Subcutaneous abdominal adipose tissue (tissue), 5 donors: ENCODE measurements around the gene KRT20.

Experiments
- H3K27ac ChIP-seq: one replicate; pipeline ENCODE4 v1.7.0; 2013; ENCODE audit warnings: low read depth, mild to moderate bottlenecking, inconsistent platforms, low read length, moderate library complexity
- H3K27me3 ChIP-seq, 5 donors: one replicate each; pipeline ENCODE4 v1.7.0; 2013; ENCODE audit warnings: low read length in 5 of 5, inconsistent platforms in 1 of 5; ENCODE audit not compliant: control insufficient read depth in 5 of 5, insufficient read depth in 4 of 5
- H3K36me3 ChIP-seq, 5 donors: one replicate each; pipeline ENCODE4 v1.7.0; 2013; ENCODE audit warnings: low read length in 5 of 5; ENCODE audit not compliant: control insufficient read depth in 5 of 5, insufficient read depth in 5 of 5
- H3K4me1 ChIP-seq, 5 donors: one replicate each; pipeline ENCODE4 v1.7.0; 2013; ENCODE audit warnings: low read length in 5 of 5, mild to moderate bottlenecking in 3 of 5, moderate library complexity in 1 of 5; ENCODE audit not compliant: control insufficient read depth in 5 of 5, insufficient read depth in 5 of 5
- H3K4me3 ChIP-seq, 5 donors: one replicate each; pipeline ENCODE4 v1.7.0; 2013; ENCODE audit warnings: low read length in 5 of 5, low read depth in 1 of 5
- H3K9ac ChIP-seq, 5 donors: one replicate each; pipeline ENCODE4 v1.7.0; 2013; ENCODE audit warnings: low read length in 5 of 5, mild to moderate bottlenecking in 4 of 5, moderate library complexity in 3 of 5
- H3K9me3 ChIP-seq, 5 donors: one replicate each; pipeline ENCODE4 v1.7.0; 2013; ENCODE audit warnings: low read length in 5 of 5; ENCODE audit not compliant: control insufficient read depth in 5 of 5
- donor health status: healthy.
- donor health status: healthy.
- donor health status: healthy.
- donor health status: healthy.
- donor health status: healthy.

KRT20 gene

DNA sequence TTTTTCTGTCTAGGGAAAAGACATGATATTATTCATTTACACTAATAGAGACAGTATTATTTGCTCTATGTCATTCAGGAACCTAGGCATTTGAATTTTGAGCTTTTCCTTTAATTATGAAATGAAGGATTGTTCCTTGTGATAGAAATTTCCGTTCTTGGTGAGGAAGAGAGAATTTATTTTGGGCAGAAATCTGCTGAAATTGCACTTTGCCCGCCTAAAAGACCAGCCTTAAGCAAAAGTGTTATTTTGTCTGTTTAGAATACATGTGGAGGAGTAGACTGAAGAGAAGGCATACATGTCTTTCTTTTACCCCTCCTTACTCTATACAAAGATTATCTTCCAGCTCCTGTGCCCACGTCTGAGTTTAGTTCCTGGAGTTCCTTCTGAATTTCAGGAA, 45.8 kb downstream of the KRT20 start:
- Histone ChIP-seq H3K27me3 (no peaks in the 10 kb centered on the region), H3K4me3 (no peak overlapping the region), H3K9me3 (no peaks in the 10 kb centered on the region), H3K4me1 (no peaks in the 10 kb centered on the region), H3K9ac (no peak overlapping the region), H3K27ac (no peak overlapping the region), H3K36me3 (peaks cover 7 to 14% (median 12%) of the 10 kb centered on the region in 5 donors)

DNA sequence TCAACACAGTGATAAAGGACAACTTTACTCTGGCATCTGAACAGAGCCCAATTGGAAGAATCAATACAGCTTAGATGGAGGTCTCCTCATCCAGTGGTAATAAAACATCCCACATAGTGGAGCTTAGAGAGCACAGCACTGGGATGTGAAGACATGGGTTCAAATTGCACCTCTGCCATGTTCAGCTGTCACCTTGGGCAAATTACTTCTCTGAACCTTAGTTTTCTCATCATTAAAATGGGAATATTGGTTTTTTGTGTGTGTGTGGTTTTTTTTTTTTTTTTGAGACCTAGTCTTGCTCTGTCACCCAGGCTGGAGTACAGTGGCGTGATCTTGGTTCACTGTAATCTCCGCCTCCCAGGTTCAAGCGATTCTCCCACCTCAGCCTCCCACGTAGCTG, 49.0 kb downstream of the KRT20 start:
- Histone ChIP-seq H3K9ac (no peak overlapping the region), H3K27ac (no peak overlapping the region), H3K36me3 (peaks cover 8 to 14% (median 12%) of the 10 kb centered on the region in 5 donors), H3K27me3 (no peaks in the 10 kb centered on the region), H3K4me1 (peaks cover 0 to 3% (median 0%) of the 10 kb centered on the region in 5 donors), H3K4me3 (no peak overlapping the region), H3K9me3 (no peaks in the 10 kb centered on the region)

DNA sequence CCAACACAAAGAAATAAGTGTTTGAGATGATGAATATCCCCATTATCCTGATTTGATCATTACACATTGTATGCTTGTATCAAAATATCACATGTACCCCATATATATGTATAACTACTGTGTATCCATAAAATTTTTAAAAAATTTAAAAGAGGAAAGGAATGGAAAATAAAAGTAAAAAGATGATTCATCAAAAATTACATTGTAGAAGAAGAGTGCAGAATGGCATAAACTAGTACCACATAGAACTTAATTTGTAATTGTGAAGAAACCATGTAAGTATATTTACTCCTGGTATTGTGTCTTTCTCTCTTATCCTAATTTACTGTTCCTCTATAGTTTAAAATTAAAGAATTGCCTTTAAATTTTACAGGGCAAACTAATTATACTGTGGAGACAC, 51.2 kb downstream of the KRT20 start:
- no peak overlapping the region for H3K9ac ChIP-seq
- peaks cover 0 to 3% (median 0%) of the 10 kb centered on the region in 5 donors for H3K4me1 ChIP-seq
- no peaks in the 10 kb centered on the region for H3K27me3 ChIP-seq
- no peak overlapping the region for H3K27ac ChIP-seq
- no peak overlapping the region for H3K4me3 ChIP-seq
- H3K36me3 ChIP-seq: peaks cover 8 to 14% (median 12%) of the 10 kb centered on the region in 5 donors
- H3K9me3 ChIP-seq: no peaks in the 10 kb centered on the region

DNA sequence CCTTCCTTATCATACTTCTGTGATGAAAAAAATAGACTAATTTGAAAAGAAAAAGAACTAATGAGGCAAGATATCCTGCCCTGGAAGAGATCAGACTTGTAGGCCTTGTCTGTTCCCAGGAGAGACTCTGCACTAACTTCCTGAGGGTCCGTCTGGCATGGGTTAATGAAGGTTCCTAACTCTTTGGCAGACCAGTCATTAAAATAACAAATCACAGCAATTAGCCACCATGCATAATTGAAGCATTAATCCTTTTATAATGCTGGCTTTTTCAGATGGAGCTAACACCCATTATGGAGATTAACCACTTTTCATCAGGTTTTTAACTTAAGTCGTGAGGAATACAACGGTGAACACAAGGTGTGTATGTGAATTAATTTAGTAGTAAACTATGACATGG, 52.2 kb downstream of the KRT20 start:
- Histone ChIP-seq H3K36me3 (peaks cover 8 to 14% (median 12%) of the 10 kb centered on the region in 5 donors), H3K27me3 (no peaks in the 10 kb centered on the region), H3K4me1 (peaks cover 0 to 10% (median 0%) of the 10 kb centered on the region in 5 donors), H3K9ac (no peak overlapping the region), H3K9me3 (no peaks in the 10 kb centered on the region), H3K27ac (no peak overlapping the region), H3K4me3 (no peak overlapping the region)

DNA sequence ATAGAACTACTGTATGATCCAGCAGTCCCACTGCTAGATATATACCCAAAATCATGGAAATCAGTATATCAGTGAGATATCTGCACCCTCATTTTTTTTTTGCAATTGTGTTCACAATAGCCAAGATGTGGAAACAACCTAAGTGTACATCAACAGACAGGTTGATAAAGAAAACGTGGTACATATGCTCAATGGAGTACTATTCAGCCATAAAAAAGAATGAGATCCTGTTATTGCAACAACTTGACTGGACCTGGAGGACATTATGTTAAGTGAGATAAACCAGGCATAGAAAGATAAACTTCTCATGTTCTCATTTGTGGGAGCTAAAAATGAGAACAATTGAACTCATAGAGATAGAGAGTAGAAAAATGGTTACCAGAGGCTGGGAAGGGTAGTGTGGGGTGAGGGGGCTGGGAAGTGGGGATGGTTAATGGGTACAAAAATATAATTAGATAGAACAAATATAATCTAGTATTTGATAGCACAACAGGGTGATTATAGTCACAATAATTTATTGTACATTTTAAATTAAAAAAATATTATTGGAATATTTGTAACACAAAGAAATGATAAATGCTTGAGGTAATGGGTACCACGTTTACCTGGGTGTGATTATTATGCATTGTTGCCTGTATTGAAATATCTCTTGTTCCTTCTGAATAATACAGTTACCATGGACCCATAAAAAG, 54.8 kb downstream of the KRT20 start:
- no peak overlapping the region for H3K9ac ChIP-seq
- H3K27me3 ChIP-seq: no peaks in the 10 kb centered on the region
- H3K36me3 ChIP-seq: peaks cover 3 to 9% (median 7%) of the 10 kb centered on the region in 5 donors
- H3K9me3 ChIP-seq: no peaks in the 10 kb centered on the region
- no peak overlapping the region for H3K4me3 ChIP-seq
- H3K27ac ChIP-seq: no peak overlapping the region
- peaks cover 0 to 10% (median 0%) of the 10 kb centered on the region in 5 donors for H3K4me1 ChIP-seq

DNA sequence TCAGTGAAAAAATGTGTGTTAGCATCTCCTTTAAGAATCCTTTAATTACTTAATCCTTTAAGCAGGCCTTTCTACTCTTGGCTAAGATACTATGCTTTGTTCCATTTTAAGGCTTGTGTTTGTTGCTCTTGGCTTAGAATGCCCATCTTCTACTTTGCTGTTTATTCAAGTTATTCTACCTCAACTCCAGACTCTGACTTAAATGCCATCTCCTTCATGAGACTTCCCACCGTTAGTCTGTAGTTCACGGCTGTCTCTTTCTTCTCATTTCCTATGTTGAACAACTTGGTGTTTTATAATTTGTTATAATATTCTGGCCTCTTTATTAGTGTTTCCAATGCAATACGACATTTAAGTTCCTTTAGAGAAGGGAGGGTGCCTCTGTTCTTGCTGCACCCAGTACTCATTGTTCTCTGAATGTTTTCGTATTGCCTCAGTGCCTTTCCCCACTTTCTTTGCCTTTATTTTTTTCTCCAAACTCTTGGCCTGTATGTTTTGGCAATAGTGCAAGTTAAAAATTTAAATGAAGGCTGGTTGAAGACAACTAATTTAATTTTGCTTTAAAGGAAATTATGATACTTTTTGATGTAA, 56.5 kb downstream of the KRT20 start:
- Histone ChIP-seq H3K27me3 (no peaks in the 10 kb centered on the region), H3K27ac (no peak overlapping the region), H3K4me1 (peaks cover 0 to 10% (median 0%) of the 10 kb centered on the region in 5 donors), H3K4me3 (no peak overlapping the region), H3K36me3 (no peaks in the 10 kb centered on the region), H3K9ac (no peak overlapping the region), H3K9me3 (no peaks in the 10 kb centered on the region)

DNA sequence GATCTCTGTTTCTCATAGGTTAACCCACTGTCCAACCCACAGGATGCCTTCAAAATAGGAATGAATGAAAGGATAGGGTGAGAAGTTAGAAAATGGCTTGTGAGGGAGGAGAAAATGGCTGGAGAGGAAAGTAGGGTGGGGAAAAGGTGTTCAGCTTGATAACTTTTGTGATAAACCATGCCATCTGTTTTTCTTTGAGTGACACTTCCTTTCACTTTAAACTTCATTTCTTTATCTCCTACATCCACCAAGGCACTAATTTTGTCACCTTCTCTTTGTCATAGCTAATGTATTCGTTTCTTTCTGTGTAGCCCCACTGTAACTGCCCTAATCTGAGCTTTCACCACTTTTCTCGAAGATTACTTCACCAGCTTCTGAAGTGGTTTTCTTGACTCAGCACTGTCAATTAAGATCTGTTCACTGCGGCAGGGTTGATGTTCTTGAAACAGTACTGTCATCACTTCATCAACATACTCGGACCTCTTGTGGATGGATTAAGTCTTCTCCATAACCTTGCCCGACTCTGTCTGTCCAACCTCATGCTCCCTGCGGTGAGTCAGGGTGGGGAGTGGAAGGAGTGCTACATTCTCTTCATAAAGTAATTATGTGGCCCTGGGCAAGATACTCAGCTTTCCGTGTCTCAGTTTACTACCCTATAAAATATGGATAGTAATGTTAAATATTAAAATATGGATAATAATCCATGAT, 57.1 kb downstream of the KRT20 start:
- Histone ChIP-seq H3K9ac (no peak overlapping the region), H3K9me3 (no peaks in the 10 kb centered on the region), H3K4me3 (no peak overlapping the region), H3K27me3 (no peaks in the 10 kb centered on the region), H3K36me3 (no peaks in the 10 kb centered on the region), H3K4me1 (peaks cover 0 to 10% (median 0%) of the 10 kb centered on the region in 5 donors), H3K27ac (no peak overlapping the region)
